ENCODE results near the gene ZNF827.

Gene ZNF827

GRCh38 chr4:145979160-145979559, 40.5 kb upstream of the ZNF827 start (continued):
- TF ChIP-seq ZNF645 (tag by site-specific recombination; IDR thresholded peaks at IDR 0.05): no peak
- no peak for TF ChIP-seq KLF9 (tag by site-specific recombination; IDR thresholded peaks at IDR 0.05; ENCODE audit: low read depth)
- TF ChIP-seq OVOL3 (tag by site-specific recombination; IDR thresholded peaks at IDR 0.05): no peak
- no peak for TF ChIP-seq ZNF302 (tag by site-specific recombination; IDR thresholded peaks at IDR 0.05; ENCODE audit: low read depth)
- TF ChIP-seq ZNF701 (tag by site-specific recombination; IDR thresholded peaks at IDR 0.05): no peak
- no peak for TF ChIP-seq KLF1 (tag by site-specific recombination; IDR thresholded peaks at IDR 0.05)
- no peak for TF ChIP-seq ZNF777 (tag by site-specific recombination; IDR thresholded peaks at IDR 0.05; ENCODE audit: borderline replicate concordance)
- TF ChIP-seq, protein P1, sequence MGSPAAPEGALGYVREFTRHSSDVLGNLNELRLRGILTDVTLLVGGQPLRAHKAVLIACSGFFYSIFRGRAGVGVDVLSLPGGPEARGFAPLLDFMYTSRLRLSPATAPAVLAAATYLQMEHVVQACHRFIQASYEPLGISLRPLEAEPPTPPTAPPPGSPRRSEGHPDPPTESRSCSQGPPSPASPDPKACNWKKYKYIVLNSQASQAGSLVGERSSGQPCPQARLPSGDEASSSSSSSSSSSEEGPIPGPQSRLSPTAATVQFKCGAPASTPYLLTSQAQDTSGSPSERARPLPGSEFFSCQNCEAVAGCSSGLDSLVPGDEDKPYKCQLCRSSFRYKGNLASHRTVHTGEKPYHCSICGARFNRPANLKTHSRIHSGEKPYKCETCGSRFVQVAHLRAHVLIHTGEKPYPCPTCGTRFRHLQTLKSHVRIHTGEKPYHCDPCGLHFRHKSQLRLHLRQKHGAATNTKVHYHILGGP (tag by site-specific recombination; IDR thresholded peaks at IDR 0.05): no peak
- no peak for TF ChIP-seq HOXC10 (CRISPR knock-in tag; IDR thresholded peaks at IDR 0.05)

GRCh38 chr4:145976680-145977079, 38.1 kb upstream of the ZNF827 start:
- Histone ChIP-seq H3K4me1 (ENCODE audit: control insufficient read depth, insufficient read depth, low read length) (no peaks in the 10 kb centered on the region), H3K36me3 (ENCODE audit: control insufficient read depth in 2 of 2, insufficient read depth in 1 of 2, low read length in 2 of 2) (no peaks in the 10 kb centered on the region), H3K27ac (ENCODE audit: extremely low read depth, low read depth, low read length) (no peak overlapping the region), H3K9me3 (ENCODE audit: control insufficient read depth, insufficient read depth, low read depth, low read length) (no peaks in the 10 kb centered on the region), H3K4me3 (ENCODE audit: low read depth, low read length) (no peak overlapping the region)
- POLR2A ChIA-PET: no interaction called here
- CTCF ChIA-PET: no interaction called here
- TF ChIP-seq, protein P2, sequence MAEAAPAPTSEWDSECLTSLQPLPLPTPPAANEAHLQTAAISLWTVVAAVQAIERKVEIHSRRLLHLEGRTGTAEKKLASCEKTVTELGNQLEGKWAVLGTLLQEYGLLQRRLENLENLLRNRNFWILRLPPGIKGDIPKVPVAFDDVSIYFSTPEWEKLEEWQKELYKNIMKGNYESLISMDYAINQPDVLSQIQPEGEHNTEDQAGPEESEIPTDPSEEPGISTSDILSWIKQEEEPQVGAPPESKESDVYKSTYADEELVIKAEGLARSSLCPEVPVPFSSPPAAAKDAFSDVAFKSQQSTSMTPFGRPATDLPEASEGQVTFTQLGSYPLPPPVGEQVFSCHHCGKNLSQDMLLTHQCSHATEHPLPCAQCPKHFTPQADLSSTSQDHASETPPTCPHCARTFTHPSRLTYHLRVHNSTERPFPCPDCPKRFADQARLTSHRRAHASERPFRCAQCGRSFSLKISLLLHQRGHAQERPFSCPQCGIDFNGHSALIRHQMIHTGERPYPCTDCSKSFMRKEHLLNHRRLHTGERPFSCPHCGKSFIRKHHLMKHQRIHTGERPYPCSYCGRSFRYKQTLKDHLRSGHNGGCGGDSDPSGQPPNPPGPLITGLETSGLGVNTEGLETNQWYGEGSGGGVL (tag by site-specific recombination; IDR thresholded peaks at IDR 0.05): no peak

DNA sequence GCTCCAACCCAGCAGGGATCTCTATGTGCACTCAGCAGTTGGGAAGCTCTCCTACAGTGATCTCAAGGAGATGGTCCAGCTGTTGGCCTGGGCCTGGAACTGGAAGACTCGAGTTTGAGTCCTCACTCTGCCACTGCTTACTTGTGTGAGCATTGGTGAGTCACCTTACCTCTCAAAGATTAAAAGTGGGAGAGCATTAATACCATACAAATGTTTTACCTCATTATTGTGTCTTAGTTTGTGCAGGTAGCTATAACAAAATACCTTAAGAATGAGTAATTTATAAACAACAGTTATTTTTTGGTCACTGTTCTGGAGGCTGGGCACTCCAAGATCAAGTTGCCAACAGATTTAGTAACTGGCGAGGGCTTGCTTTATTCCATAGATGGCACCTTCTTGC, 21.4 kb upstream of the ZNF827 start:
- CTCF ChIA-PET: no interaction called here

More for the DNA sequence above, 21.4 kb upstream of the ZNF827 start:
- no peaks in the 10 kb centered on the region for H3K9me3 ChIP-seq (ENCODE audit: control insufficient read depth, insufficient read depth, low read depth, low read length)
- no peak overlapping the region for H3K27ac ChIP-seq (ENCODE audit: extremely low read depth, low read depth, low read length)
- no peaks in the 10 kb centered on the region for H3K4me1 ChIP-seq (ENCODE audit: control insufficient read depth, insufficient read depth, low read length)
- H3K36me3 ChIP-seq (ENCODE audit: control insufficient read depth in 2 of 2, insufficient read depth in 1 of 2, low read length in 2 of 2): no peaks in the 10 kb centered on the region
- TF ChIP-seq ZNF157 (tag by site-specific recombination; IDR thresholded peaks at IDR 0.05) (no peak), ZNF629 (tag by site-specific recombination; IDR thresholded peaks at IDR 0.05) (no peak), ZEB2 (tag by site-specific recombination; IDR thresholded peaks at IDR 0.05) (no peak), ZSCAN4 (tag by site-specific recombination; IDR thresholded peaks at IDR 0.05) (no peak), ZSCAN30 (tag by site-specific recombination; IDR thresholded peaks at IDR 0.05) (no peak), ZSCAN23 (tag by site-specific recombination; IDR thresholded peaks at IDR 0.05) (no peak), BCL11A (tag by site-specific recombination; IDR thresholded peaks at IDR 0.05; ENCODE audit: low read depth) (no peak), ZNF624 (tag by site-specific recombination; IDR thresholded peaks at IDR 0.05) (no peak), ZNF366 (tag by site-specific recombination; conservative IDR thresholded peaks at IDR 0.05) (no peak), ZNF140 (tag by site-specific recombination; IDR thresholded peaks at IDR 0.05) (no peak), ZNF639 (tag by site-specific recombination; IDR thresholded peaks at IDR 0.05) (no peak), SCRT2 (tag by site-specific recombination; IDR thresholded peaks at IDR 0.05) (no peak), ZNF776 (tag by site-specific recombination; IDR thresholded peaks at IDR 0.05; ENCODE audit: borderline replicate concordance) (no peak), ZNF221 (tag by site-specific recombination; IDR thresholded peaks at IDR 0.05; ENCODE audit: borderline replicate concordance) (no peak)
- POLR2A ChIA-PET: no interaction called here
- no peak overlapping the region for H3K4me3 ChIP-seq (ENCODE audit: low read depth, low read length)

All from HEK293 (cell line).